Adrenal gland (tissue), 5 donors: ENCODE data around the gene INSRR.

Experiments used
- CTCF ChIP-seq, 6 experiments: fragments of 450-650 bp in 4 of 6; fragments of 200-600 bp in 2 of 6; sonication (generic) in 1 of 6; IDR thresholded peaks; 1 replicate in 5 of 6; 2 replicates in 1 of 6; pipeline versions ENCODE4 v1.5.1 to v1.8.0; 2016 to 2021; ENCODE audit warnings: antibody characterized with exemption in 6 of 6, mild to moderate bottlenecking in 2 of 6, moderate library complexity in 1 of 6
- POLR2A ChIP-seq, 2 donors: fragments of 450-650 bp; IDR thresholded peaks; one replicate each; pipeline ENCODE4 v1.6.1; 2017; ENCODE audit warnings: antibody characterized with exemption in 2 of 2, mild to moderate bottlenecking in 2 of 2, moderate library complexity in 1 of 2
- donor health status: DM: no; HTN: no; CAD: no.

GRCh38 chr1:156864796-156865195, 5.9 kb upstream of the INSRR start:
- TF ChIP-seq CTCF (IDR thresholded peaks at IDR 0.05) = no peak
- no peak for TF ChIP-seq POLR2A (IDR thresholded peaks at IDR 0.05)
